GM12891 (cell line): ENCODE results near the gene RAPGEF4.

Experiments
- DNase-seq: peaks from one replicate; pipeline ENCODE4 v3.0.0; 2011; ENCODE audit warnings: low spot score; ENCODE audit not compliant: insufficient read length
- FAIRE-seq: peaks from 2 replicates; lab custom pipeline; 2011; peaks lifted over from hg19 to GRCh38; lab: Jason Lieb, UNC
- PAX5 ChIP-seq: IDR thresholded peaks from 2 replicates; pipeline ENCODE4 v1.6.1; 2011; ENCODE audit warnings: low read length, moderate library complexity, mild to moderate bottlenecking; ENCODE audit not compliant: insufficient read depth, severe bottlenecking
- POLR2A ChIP-seq: IDR thresholded peaks from 2 replicates; pipeline ENCODE4 v1.6.1; 2011; ENCODE audit warnings: low read depth, low read length, control low read depth
- POLR2AphosphoS5 ChIP-seq: IDR thresholded peaks from 2 replicates; pipeline ENCODE4 v1.6.1; 2011; ENCODE audit warnings: low read depth, low read length, control low read depth
- POU2F2 ChIP-seq: IDR thresholded peaks from 2 replicates; pipeline ENCODE4 v1.6.1; 2011; ENCODE audit warnings: low read depth, mild to moderate bottlenecking, control low read depth, low read length, moderate library complexity
- SPI1 ChIP-seq: IDR thresholded peaks from 2 replicates; pipeline ENCODE4 v1.6.1; 2011; ENCODE audit warnings: low read depth, low read length, control low read depth
- TAF1 ChIP-seq: IDR thresholded peaks from 2 replicates; pipeline ENCODE4 v1.6.1; 2011; ENCODE audit warnings: low read depth, low read length, control low read depth

The RAPGEF4 gene

GRCh38 chr2:172769879-172770278 is 34.2 kb downstream of the RAPGEF4 start:
- TF ChIP-seq POLR2A (no peak), POLR2AphosphoS5 (no peak)
- DNase-seq (no peak), FAIRE-seq (no peak)

- no peak for DNase-seq
- no peak for FAIRE-seq
- no peak for TF ChIP-seq POU2F2
- TF ChIP-seq POLR2AphosphoS5, result no peak
- no peak for TF ChIP-seq PAX5
- TF ChIP-seq POLR2A, result no peak
- TF ChIP-seq SPI1, result no peak
- no peak for TF ChIP-seq TAF1
Observed at GRCh38 chr2:172770887-172771286, 35.2 kb downstream of the RAPGEF4 start.

- FAIRE-seq (no peak), DNase-seq (no peak)
- TF ChIP-seq POLR2A (no peak), POU2F2 (no peak), SPI1 (no peak), TAF1 (no peak), PAX5 (no peak), POLR2AphosphoS5 (no peak)
Observed at GRCh38 chr2:172772633-172773032, 37.0 kb downstream of the RAPGEF4 start.

GRCh38 chr2:172774302-172774701 is 38.7 kb downstream of the RAPGEF4 start:
- no peak for FAIRE-seq
- no peak for DNase-seq
- no peak for TF ChIP-seq POU2F2
- TF ChIP-seq PAX5, result no peak
- no peak for TF ChIP-seq POLR2AphosphoS5
- TF ChIP-seq TAF1, result no peak
- no peak for TF ChIP-seq SPI1
- TF ChIP-seq POLR2A, result no peak

GRCh38 chr2:172775319-172775718 is 39.7 kb downstream of the RAPGEF4 start:
- DNase-seq (no peak), FAIRE-seq (no peak)
- no peak for TF ChIP-seq POLR2A
- TF ChIP-seq SPI1, result no peak
- TF ChIP-seq POU2F2, result no peak
- TF ChIP-seq POLR2AphosphoS5, result no peak
- TF ChIP-seq TAF1, result no peak
- no peak for TF ChIP-seq PAX5

- TF ChIP-seq POLR2AphosphoS5, result no peak
- no peak for TF ChIP-seq TAF1
- TF ChIP-seq POU2F2, result no peak
- TF ChIP-seq SPI1, result no peak
- TF ChIP-seq PAX5, result no peak
- TF ChIP-seq POLR2A, result no peak
- FAIRE-seq (no peak), DNase-seq (no peak)
Observed at GRCh38 chr2:172777431-172777830, 41.8 kb downstream of the RAPGEF4 start.

- FAIRE-seq, result no peak
- DNase-seq, result no peak
- TF ChIP-seq POLR2A (no peak), PAX5 (no peak), SPI1 (no peak), POLR2AphosphoS5 (no peak), POU2F2 (no peak), TAF1 (no peak)
Observed at GRCh38 chr2:172782506-172783164, 47.0 kb downstream of the RAPGEF4 start.

- TF ChIP-seq POLR2AphosphoS5 (no peak), POLR2A (no peak), SPI1 (no peak), PAX5 (no peak), POU2F2 (no peak), TAF1 (no peak)
- DNase-seq (no peak), FAIRE-seq (no peak)
Observed at GRCh38 chr2:172783165-172783898, 47.7 kb downstream of the RAPGEF4 start.

- DNase-seq (no peak), FAIRE-seq (no peak)
- TF ChIP-seq POLR2A (no peak), PAX5 (no peak), SPI1 (no peak), TAF1 (no peak), POU2F2 (no peak), POLR2AphosphoS5 (no peak)
Observed at GRCh38 chr2:172788871-172789270, 53.2 kb downstream of the RAPGEF4 start.
